K562 (cell line): ENCODE measurements around the gene RUSC2. TPM values are rescaled to one million over a fixed set of nuclear protein-coding genes. Genes with fewer than 3 reads are reported as not detected.

Experiments
- ATAC-seq: fragments of 200-7000 bp; cut with Tn5 transposase; 3 replicates; pipeline ENCODE4 v1.9.1; 2020; ENCODE audit warnings: moderate library complexity
- BruUV-seq: library from RNA; stranded (reverse); fragments of 400-500 nt; replicated peaks from 2 replicates; lab custom pipeline; 2021; lab: Mats Ljungman, UMichigan
- CTCF ChIA-PET: fragments of 300-600 bp; formaldehyde crosslinking; extraction: SDS; loops from one replicate; lab custom pipeline; 2021; ENCODE audit warnings: low intra/inter-chr PET ratio; lab: Yijun Ruan, JAX
- POLR2A ChIA-PET: fragments of 300-600, 350-650 bp; sonication (Branson Sonifier 250); formaldehyde crosslinking; extraction: SDS; loops from one replicate; lab custom pipeline; 2021; ENCODE audit warnings: antibody characterized with exemption, inconsistent platforms; lab: Yijun Ruan, JAX
- DNase-seq, 4 experiments: peaks; one replicate each; pipeline versions ENCODE4 v3.0.0 to v3.0.0-alpha.2; 2011 to 2018; ENCODE audit warnings: low spot score in 3 of 4, mixed read lengths in 3 of 4; ENCODE audit errors: extremely low read depth in 1 of 4
- FAIRE-seq: peaks from 2 replicates; lab custom pipeline; 2011; peaks lifted over from hg19 to GRCh38; lab: Jason Lieb, UNC
- H2AFZ ChIP-seq: 2 replicates; pipeline ENCODE4 v1.6.0; 2011; ENCODE audit warnings: low read depth, low read length, control low read depth, inconsistent platforms
- H3K27ac ChIP-seq: fragments of 200-600 bp; 3 replicates; pipeline ENCODE4 v1.8.0; 2011; ENCODE audit warnings: low read depth, mild to moderate bottlenecking, control low read depth, inconsistent platforms, low read length, moderate library complexity, mixed read lengths; ENCODE audit errors: extremely low read depth
- H3K27me3 ChIP-seq, 2 experiments: fragments of 300-600 bp in 1 of 2; 2 replicates in 1 of 2; 3 replicates in 1 of 2; pipeline versions ENCODE4 v1.6.0 to v1.8.0; 2011; ENCODE audit warnings: inconsistent platforms in 2 of 2, low read length in 2 of 2, mild to moderate bottlenecking in 1 of 2, mixed read lengths in 1 of 2, moderate library complexity in 1 of 2; ENCODE audit not compliant: control insufficient read depth in 2 of 2, insufficient read depth in 2 of 2
- H3K36me3 ChIP-seq: fragments of 300-600 bp; 3 replicates; pipeline ENCODE4 v1.8.0; 2011; ENCODE audit warnings: mild to moderate bottlenecking, low read length, inconsistent platforms; ENCODE audit not compliant: control insufficient read depth, insufficient read depth
- H3K4me1 ChIP-seq, 2 experiments: fragments of 200-600 bp in 1 of 2; replicated peaks in 1 of 2; 2 replicates in 1 of 2; 3 replicates in 1 of 2; pipeline versions ENCODE4 v1.5.1 to v1.8.0; 2011; ENCODE audit warnings: inconsistent platforms in 2 of 2, low read length in 2 of 2, mild to moderate bottlenecking in 1 of 2, mixed read lengths in 1 of 2, moderate library complexity in 1 of 2; ENCODE audit not compliant: control insufficient read depth in 2 of 2, insufficient read depth in 2 of 2
- H3K4me2 ChIP-seq: 2 replicates; pipeline ENCODE4 v1.6.1; 2011; ENCODE audit warnings: low read length, control low read depth, inconsistent platforms, mixed read lengths; ENCODE audit not compliant: insufficient read depth
- H3K4me3 ChIP-seq: fragments of 200-600 bp; sonication (generic), shearing (Covaris generic); 2 replicates; pipeline ENCODE4 v1.5.1; 2016; ENCODE audit warnings: control low read depth, inconsistent platforms
- H3K79me2 ChIP-seq: fragments of 200-600 bp; 3 replicates; pipeline ENCODE4 v1.8.0; 2011; ENCODE audit warnings: low read length, inconsistent platforms; ENCODE audit not compliant: control insufficient read depth, insufficient read depth
- H3K9ac ChIP-seq, 2 experiments: 2 replicates each; pipeline versions ENCODE4 v1.6.0 to v1.6.1; 2011; ENCODE audit warnings: low read depth in 2 of 2, low read length in 2 of 2, control low read depth in 1 of 2, inconsistent platforms in 1 of 2, mild to moderate bottlenecking in 1 of 2, mixed read lengths in 1 of 2; ENCODE audit not compliant: insufficient read depth in 1 of 2
- H3K9me1 ChIP-seq: one replicate; pipeline ENCODE4 v1.6.0; 2011; ENCODE audit warnings: inconsistent platforms, mild to moderate bottlenecking, low read length, moderate library complexity; ENCODE audit not compliant: control insufficient read depth, insufficient read depth
- H3K9me3 ChIP-seq: replicated peaks from 2 replicates; pipeline ENCODE4 v1.5.1; 2011; ENCODE audit warnings: low read depth, low read length, inconsistent platforms; ENCODE audit not compliant: control insufficient read depth, insufficient read depth
- H4K20me1 ChIP-seq: replicated peaks from 2 replicates; pipeline ENCODE4 v1.6.1; 2011; ENCODE audit warnings: low read length, inconsistent platforms, mixed read lengths; ENCODE audit not compliant: control insufficient read depth, insufficient read depth
- GTF2F1 ChIP-seq: IDR thresholded peaks from 2 replicates; pipeline ENCODE4 v1.6.1; 2011; ENCODE audit warnings: low read depth, low read length, improper control_type of control experiment
- JUN ChIP-seq, 2 experiments: sonication (generic) in 1 of 2; formaldehyde crosslinking in 1 of 2; IDR thresholded peaks; 2 replicates each; pipeline versions ENCODE4 v1.6.1 to v1.8.0; 2012 to 2022; ENCODE audit warnings: borderline replicate concordance in 2 of 2, mild to moderate bottlenecking in 2 of 2, improper control_type of control experiment in 1 of 2, low read depth in 1 of 2, low read length in 1 of 2, missing genetic modification reagents in 1 of 2
- KDM1A ChIP-seq, 2 experiments: fragments of 450-650 bp; IDR thresholded peaks; 2 replicates each; pipeline ENCODE4 v1.6.1; 2016; ENCODE audit warnings: mild to moderate bottlenecking in 2 of 2
- MAFK ChIP-seq: IDR thresholded peaks from 2 replicates; pipeline ENCODE4 v1.6.1; 2011; ENCODE audit warnings: low read length, improper control_type of control experiment
- TEAD1 ChIP-seq, 2 experiments: fragments of 450-650 bp in 1 of 2; sonication (generic) in 1 of 2; formaldehyde crosslinking; IDR thresholded peaks; 2 replicates each; pipeline versions ENCODE4 v1.4.0 to v1.8.0; 2020 to 2022; ENCODE audit warnings: mild to moderate bottlenecking in 2 of 2, missing genetic modification reagents in 1 of 2
- ZEB2 ChIP-seq: fragments of 450-650 bp; IDR thresholded peaks from 2 replicates; pipeline ENCODE4 v1.6.1; 2016
- ZFPM2 ChIP-seq: fragments of 250-450 bp; sonication (Bioruptor Pico); IDR thresholded peaks from 2 replicates; pipeline ENCODE4 v1.5.1; 2022; ENCODE audit warnings: mild to moderate bottlenecking
- ZNF57 ChIP-seq: fragments of 450-650 bp; formaldehyde crosslinking; IDR thresholded peaks from 2 replicates; pipeline ENCODE4 v1.4.0; 2020; ENCODE audit warnings: mild to moderate bottlenecking, moderate library complexity
- WGBS: fragments of 100-300 bp; shearing (Covaris generic); methylation state at CpG from one replicate; pipeline ENCODE4 v1.1.6; 2016; ENCODE audit warnings: low coverage, mixed read lengths; ENCODE audit not compliant: insufficient coverage; ENCODE audit errors: missing lambda C conversion rate; 5-methylcytosine and 5-hydroxymethylcytosine counted together
- in situ Hi-C: fragments of 300-500 bp; cut with MboI; formaldehyde crosslinking; loops from 4 replicates; pipeline ENCODE4 v1.15.0; 2018; ENCODE audit warnings: inconsistent platforms, mixed read lengths
- intact Hi-C: fragments of 100-400 bp; cut with micrococcal nuclease; formaldehyde crosslinking; loops from 2 replicates; pipeline ENCODE4 v1.14.2; 2022
- polyA plus RNA-seq, 8 experiments: library from polyadenylated mRNA; depleted of rRNA in 4 of 8; stranded (reverse) in 5 of 8; unstranded in 3 of 8; fragments of >200 nt; fragmentation: Nextera tagmentation in 2 of 8; fragmentation: Illumina TruSeq in 1 of 8; extraction: Ambion mirVana in 2 of 8; extraction: Trizol in 1 of 8; gene quantifications; 2 replicates each; pipeline versions ENCODE4 v1.2.1 to v1.2.3, GENCODE V29; 2011 to 2014; ENCODE audit warnings: inconsistent platforms in 1 of 8, missing spikeins in 1 of 8
- total RNA-seq, 7 experiments: library from RNA; depleted of rRNA in 6 of 7; stranded (reverse); fragments of >200 nt in 6 of 7; fragmentation: Illumina TruSeq in 2 of 7; extraction: Trizol in 2 of 7; gene quantifications; 2 replicates each; pipeline versions ENCODE4 v1.2.1 to v1.2.3, GENCODE V29; 2011 to 2021; ENCODE audit warnings: low replicate concordance in 1 of 7
- TF ChIP-seq, protein P1 (sequence below), 3 experiments: IDR thresholded peaks in 2 of 3; conservative IDR thresholded peaks in 1 of 3; 2 replicates each; pipeline ENCODE4 v1.5.1; 2011 to 2012; ENCODE audit warnings: low read length in 3 of 3, mild to moderate bottlenecking in 3 of 3, control low read depth in 2 of 3, improper control_type of control experiment in 1 of 3, inconsistent platforms in 1 of 3, low read depth in 1 of 3, mixed read lengths in 1 of 3, moderate library complexity in 1 of 3; ENCODE audit not compliant: insufficient read depth in 2 of 3
- TF ChIP-seq, protein P2 (sequence below): fragments of 450-650 bp; conservative IDR thresholded peaks from 2 replicates; pipeline ENCODE4 v1.6.1; 2016; ENCODE audit warnings: missing genetic modification characterization, low read depth, mild to moderate bottlenecking, control low read depth, missing compliant biosample characterization
- TF ChIP-seq, protein P3 (sequence below): fragments of 450-650 bp; IDR thresholded peaks from 2 replicates; pipeline ENCODE4 v1.6.1; 2016; ENCODE audit warnings: antibody characterized with exemption
- TF ChIP-seq, protein P4 (sequence below): fragments of 250-450 bp; sonication (Bioruptor Pico); IDR thresholded peaks from 2 replicates; pipeline ENCODE4 v1.5.0; 2020; ENCODE audit warnings: mild to moderate bottlenecking, borderline replicate concordance

RUSC2 gene
- total and polyA plus RNA-seq, 9 of the 15 experiments (the other 6 are each of a cell fraction or from before 2014, with no cell fraction given), result 0.08 to 12.8 (median 3.1) TPM

DNA sequence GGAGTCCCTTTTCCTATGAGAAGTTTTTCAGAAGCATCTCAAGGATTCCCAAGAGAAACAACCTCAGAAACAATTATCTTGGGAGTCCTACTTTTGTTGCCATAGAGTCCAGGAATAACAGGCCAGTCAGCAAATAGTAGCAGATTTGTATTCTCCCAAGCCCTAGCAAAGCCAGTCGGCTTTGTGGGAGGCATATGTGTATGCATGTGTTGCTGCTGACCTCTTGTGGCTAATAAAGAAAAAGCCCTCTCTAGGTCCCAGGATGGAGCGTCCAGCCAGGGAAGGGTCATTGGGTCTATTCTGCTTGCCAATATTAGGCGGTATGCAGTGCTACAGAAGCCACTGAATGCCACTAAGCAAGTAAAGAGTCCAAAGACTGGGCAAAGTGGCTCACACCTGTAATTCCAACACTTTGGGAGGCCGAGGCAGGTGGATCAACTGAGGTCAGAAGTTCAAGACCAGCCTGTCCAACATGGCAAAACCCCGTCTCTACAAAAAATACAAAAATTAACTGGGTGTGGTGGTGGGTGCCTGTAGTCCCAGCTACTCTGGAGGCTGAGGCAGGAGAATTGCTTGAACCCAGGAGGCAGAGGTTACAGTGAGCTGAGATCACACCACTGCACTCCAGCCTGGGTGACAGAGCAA, 12.6 kb upstream of the RUSC2 start (continued):
- TF ChIP-seq, protein P1, sequence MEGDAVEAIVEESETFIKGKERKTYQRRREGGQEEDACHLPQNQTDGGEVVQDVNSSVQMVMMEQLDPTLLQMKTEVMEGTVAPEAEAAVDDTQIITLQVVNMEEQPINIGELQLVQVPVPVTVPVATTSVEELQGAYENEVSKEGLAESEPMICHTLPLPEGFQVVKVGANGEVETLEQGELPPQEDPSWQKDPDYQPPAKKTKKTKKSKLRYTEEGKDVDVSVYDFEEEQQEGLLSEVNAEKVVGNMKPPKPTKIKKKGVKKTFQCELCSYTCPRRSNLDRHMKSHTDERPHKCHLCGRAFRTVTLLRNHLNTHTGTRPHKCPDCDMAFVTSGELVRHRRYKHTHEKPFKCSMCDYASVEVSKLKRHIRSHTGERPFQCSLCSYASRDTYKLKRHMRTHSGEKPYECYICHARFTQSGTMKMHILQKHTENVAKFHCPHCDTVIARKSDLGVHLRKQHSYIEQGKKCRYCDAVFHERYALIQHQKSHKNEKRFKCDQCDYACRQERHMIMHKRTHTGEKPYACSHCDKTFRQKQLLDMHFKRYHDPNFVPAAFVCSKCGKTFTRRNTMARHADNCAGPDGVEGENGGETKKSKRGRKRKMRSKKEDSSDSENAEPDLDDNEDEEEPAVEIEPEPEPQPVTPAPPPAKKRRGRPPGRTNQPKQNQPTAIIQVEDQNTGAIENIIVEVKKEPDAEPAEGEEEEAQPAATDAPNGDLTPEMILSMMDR (IDR thresholded peaks at IDR 0.05 in 2 of 3, conservative IDR thresholded peaks at IDR 0.05 in 1 of 3; ENCODE audit: insufficient read depth in 2 of 3, low read depth in 1 of 3, low read length in 3 of 3), result peak; percentile 68 to 81 (median 78)
- TF ChIP-seq MAFK, result peak; percentile 64

DNA sequence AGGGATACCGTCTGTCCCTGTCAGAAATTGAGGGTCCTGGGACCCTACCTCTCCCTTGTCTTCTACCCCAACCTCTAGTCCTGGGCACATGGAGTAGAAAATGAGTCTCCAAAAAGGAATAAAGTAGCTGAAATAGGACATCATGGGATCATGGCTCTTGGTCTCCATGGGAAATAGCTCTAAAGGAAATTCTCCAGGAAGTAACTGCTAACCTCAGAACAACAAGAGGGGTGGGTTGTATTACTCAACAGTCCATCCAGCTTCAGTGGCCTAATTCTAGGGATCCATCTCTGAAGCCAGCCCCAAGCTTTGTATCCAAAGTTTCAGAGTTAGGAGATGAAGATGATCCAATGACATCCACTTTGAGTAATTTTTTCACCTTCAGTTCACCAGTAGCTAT, 11.0 kb upstream of the RUSC2 start:
- no peaks in the 10 kb centered on the region for H3K79me2 ChIP-seq
- in situ Hi-C loops, result loop anchor here (5.0 kb wide), 1 partner anchor 587 kb away; no protein-coding TSS in a partner anchor
- no peak overlapping the region for H3K27ac ChIP-seq
- H3K4me1 ChIP-seq, result no peaks in the 10 kb centered on the region; a peak in 1 of 5 replicates
- 0% methylated on average over 1 of the region's 1 CpG for WGBS
- no peak overlapping the region for H3K4me2 ChIP-seq
- no peak overlapping the region for H3K9ac ChIP-seq
- H4K20me1 ChIP-seq, result no peaks in the 10 kb centered on the region
- H2AFZ ChIP-seq, result no peak overlapping the region
- ATAC-seq (no peak), DNase-seq (no peak), FAIRE-seq (no peak)
- CTCF ChIA-PET, result interaction anchor here (1.5 kb wide), 1 partner anchor 75 kb away, joined by 7 read pairs; no protein-coding TSS in a partner anchor
- peaks cover 0 to 5% of the 10 kb centered on the region in 2 experiments; a peak in 2 of 5 replicates for H3K27me3 ChIP-seq
- H3K9me3 ChIP-seq, result no peaks in the 10 kb centered on the region
- no peak overlapping the region for H3K4me3 ChIP-seq
- intact Hi-C loops, result loop anchor here (5.0 kb wide), 1 partner anchor 287 kb away; no protein-coding TSS in a partner anchor
- no peaks in the 10 kb centered on the region for H3K36me3 ChIP-seq
- no TSS peak for BruUV-seq
- POLR2A ChIA-PET, result interaction anchor here (0.6 to 1.5 kb wide), 4 partner anchors 11 to 513 kb away, joined by 3 to 4 read pairs (median 4); partner anchors contain the start of gene RUSC2
- H3K9me1 ChIP-seq, result no peaks in the 10 kb centered on the region
- TF ChIP-seq KDM1A (IDR thresholded peaks at IDR 0.05) (no peak), ZEB2 (no peak), ZNF57 (CRISPR knock-in tag) (no peak), JUN (IDR thresholded peaks at IDR 0.05; ENCODE audit: borderline replicate concordance, low read depth, low read length) (no peak), JUN (CRISPR knock-in tag; IDR thresholded peaks at IDR 0.05; ENCODE audit: borderline replicate concordance) (no peak), ZFPM2 (CRISPR knock-in tag) (no peak), TEAD1 (CRISPR knock-in tag; IDR thresholded peaks at IDR 0.05) (no peak), GTF2F1 (no peak)
- TF ChIP-seq, protein P2, sequence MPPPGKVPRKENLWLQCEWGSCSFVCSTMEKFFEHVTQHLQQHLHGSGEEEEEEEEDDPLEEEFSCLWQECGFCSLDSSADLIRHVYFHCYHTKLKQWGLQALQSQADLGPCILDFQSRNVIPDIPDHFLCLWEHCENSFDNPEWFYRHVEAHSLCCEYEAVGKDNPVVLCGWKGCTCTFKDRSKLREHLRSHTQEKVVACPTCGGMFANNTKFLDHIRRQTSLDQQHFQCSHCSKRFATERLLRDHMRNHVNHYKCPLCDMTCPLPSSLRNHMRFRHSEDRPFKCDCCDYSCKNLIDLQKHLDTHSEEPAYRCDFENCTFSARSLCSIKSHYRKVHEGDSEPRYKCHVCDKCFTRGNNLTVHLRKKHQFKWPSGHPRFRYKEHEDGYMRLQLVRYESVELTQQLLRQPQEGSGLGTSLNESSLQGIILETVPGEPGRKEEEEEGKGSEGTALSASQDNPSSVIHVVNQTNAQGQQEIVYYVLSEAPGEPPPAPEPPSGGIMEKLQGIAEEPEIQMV (tag), result no peak
- TF ChIP-seq, protein P3, sequence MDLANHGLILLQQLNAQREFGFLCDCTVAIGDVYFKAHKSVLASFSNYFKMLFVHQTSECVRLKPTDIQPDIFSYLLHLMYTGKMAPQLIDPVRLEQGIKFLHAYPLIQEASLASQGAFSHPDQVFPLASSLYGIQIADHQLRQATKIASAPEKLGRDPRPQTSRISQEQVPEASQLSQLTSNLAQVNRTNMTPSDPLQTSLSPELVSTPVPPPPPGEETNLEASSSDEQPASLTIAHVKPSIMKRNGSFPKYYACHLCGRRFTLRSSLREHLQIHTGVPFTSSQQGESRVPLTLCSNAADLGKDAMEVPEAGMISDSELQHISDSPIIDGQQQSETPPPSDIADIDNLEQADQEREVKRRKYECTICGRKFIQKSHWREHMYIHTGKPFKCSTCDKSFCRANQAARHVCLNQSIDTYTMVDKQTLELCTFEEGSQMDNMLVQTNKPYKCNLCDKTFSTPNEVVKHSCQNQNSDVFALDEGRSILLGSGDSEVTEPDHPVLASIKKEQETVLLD, result no peak
- TF ChIP-seq, protein P4, sequence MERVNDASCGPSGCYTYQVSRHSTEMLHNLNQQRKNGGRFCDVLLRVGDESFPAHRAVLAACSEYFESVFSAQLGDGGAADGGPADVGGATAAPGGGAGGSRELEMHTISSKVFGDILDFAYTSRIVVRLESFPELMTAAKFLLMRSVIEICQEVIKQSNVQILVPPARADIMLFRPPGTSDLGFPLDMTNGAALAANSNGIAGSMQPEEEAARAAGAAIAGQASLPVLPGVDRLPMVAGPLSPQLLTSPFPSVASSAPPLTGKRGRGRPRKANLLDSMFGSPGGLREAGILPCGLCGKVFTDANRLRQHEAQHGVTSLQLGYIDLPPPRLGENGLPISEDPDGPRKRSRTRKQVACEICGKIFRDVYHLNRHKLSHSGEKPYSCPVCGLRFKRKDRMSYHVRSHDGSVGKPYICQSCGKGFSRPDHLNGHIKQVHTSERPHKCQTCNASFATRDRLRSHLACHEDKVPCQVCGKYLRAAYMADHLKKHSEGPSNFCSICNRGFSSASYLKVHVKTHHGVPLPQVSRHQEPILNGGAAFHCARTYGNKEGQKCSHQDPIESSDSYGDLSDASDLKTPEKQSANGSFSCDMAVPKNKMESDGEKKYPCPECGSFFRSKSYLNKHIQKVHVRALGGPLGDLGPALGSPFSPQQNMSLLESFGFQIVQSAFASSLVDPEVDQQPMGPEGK, result no peak
